Left colon (tissue), 2 donors: ENCODE data around the gene IP6K3. TPM values are rescaled to one million over a fixed set of nuclear protein-coding genes. Genes with fewer than 3 reads are reported as not detected.

Experiments used
- ATAC-seq: fragments of 200-7000 bp; cut with Tn5 transposase; one replicate; pipeline ENCODE4 v1.9.1; 2020; ENCODE audit warnings: mild to moderate bottlenecking, moderate library complexity
- DNase-seq, 2 donors: peaks; one replicate each; pipeline ENCODE4 v3.0.0-alpha.2; 2020
- intact Hi-C, 2 donors: fragments of 100-400 bp; cut with DNase I in 1 of 2; cut with micrococcal nuclease in 1 of 2; formaldehyde crosslinking; loops; one replicate each; pipeline versions ENCODE4 v1.11.2 to v1.14.0; 2022; cut with DNase I, micrococcal nuclease
- long read RNA-seq: library from polyadenylated mRNA; unstranded; transcript quantifications from one replicate; pipeline ENCODE4 v2.0.0, GENCODE V29; 2021
- total RNA-seq, 2 donors: library from RNA; stranded (reverse); fragmentation: NEBNext Ultra II Directional; extraction: Animal tissue kit (Norgen Biotek cat#: 25700); gene quantifications; one replicate each; pipeline ENCODE4 v1.2.1, GENCODE V29; 2021
- donor health status: DM: no; HTN: no; CAD: no.
- donor health status: DM: yes; HTN: yes; CAD: no.

Gene IP6K3, protein sequence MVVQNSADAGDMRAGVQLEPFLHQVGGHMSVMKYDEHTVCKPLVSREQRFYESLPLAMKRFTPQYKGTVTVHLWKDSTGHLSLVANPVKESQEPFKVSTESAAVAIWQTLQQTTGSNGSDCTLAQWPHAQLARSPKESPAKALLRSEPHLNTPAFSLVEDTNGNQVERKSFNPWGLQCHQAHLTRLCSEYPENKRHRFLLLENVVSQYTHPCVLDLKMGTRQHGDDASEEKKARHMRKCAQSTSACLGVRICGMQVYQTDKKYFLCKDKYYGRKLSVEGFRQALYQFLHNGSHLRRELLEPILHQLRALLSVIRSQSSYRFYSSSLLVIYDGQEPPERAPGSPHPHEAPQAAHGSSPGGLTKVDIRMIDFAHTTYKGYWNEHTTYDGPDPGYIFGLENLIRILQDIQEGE
- total RNA-seq, result 1 to 10 TPM in 1 of 2 donors, under 1 TPM in 1; 0.45 to 2.4 TPM
- long read RNA-seq, result 0 reads

DNA sequence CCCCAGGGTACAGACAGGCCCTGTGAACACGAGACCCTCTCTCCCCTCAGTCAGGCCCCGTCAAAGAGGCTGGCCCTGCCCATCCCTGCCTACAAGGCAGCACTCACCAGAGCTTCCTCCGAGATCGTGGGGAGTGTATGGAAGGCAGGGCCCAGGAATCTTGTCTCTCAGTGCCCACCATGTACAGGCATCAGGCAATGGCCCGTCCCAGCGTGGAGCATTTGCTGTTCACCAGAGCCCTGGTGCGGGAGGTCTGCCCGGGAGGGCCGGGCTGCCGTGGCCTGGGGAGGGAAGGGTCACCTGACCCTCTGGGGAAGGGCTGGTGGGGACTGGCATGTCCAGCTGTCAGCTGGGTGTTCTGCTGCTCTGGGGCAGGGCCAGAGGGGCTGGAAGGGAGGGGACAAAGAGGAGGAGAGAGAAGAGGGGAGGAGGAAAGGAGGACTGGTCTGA, at the start of gene IP6K3:
TSS of gene IP6K3 (minus strand) at position 255 of the 450 bp plus-strand sequence. CDS start 11,429 bp downstream, outside the sequence.
- intact Hi-C loops, result no loop called here
- no peak for ATAC-seq
- DNase-seq, result no peak

DNA sequence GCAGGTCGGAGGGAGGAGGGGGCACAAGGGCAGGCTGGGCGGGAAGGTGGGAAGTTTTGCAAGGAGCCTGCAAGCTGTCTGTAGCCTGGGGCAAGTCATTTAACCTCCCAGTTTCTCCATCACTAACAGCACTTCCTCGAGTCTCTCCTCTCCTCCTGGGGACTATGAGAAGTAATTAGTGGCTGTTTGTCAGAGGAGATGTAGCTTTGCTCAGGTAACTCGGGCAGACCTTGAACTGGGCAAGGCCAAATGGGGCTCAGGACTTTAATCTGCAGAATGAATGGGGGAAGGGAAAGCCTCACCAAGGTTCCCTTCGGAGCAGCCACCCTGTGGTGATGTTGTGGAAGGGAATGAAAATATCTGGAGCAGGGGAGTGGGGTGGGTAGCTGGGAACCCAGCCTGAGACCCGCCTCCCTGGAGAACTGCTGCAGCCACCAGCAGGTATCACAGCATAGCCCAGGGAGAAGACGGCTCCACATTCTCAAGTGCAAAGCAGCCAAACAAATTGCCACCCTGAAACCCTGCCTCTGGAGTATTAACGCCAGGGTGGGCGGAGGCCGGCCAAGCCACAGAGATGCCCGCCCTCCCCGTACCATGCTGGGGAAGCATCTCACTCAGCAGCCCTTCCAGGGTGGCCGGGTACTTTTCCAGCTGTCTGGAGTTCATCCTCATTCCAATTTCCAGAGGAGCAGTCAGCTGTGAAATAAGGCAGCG, 48.4 kb upstream of the IP6K3 start:
- DNase-seq (no peak), ATAC-seq (peak; percentile 55)
- intact Hi-C loops, result no loop called here

DNA sequence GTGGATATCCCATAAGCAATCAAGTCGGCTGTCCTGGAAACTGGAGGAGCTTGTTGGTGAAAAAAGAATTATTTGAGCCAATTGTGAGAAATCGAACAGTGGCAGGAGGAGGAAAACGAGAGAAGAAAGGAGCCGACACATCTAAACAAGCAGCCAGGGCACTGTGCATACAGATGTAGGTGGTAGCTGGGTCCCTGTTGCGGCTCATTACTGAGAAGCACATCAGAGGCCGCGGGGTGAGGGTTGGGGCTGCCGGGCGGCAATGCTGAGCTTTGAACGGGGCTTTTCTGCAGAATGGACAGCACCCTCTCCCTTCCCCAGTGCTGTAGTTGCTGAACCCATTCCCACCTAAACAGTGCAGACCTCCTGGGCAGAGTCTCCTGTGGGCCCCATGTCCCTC, 46.3 kb upstream of the IP6K3 start:
- intact Hi-C loops, result no loop called here
- ATAC-seq (no peak), DNase-seq (no peak)

DNA sequence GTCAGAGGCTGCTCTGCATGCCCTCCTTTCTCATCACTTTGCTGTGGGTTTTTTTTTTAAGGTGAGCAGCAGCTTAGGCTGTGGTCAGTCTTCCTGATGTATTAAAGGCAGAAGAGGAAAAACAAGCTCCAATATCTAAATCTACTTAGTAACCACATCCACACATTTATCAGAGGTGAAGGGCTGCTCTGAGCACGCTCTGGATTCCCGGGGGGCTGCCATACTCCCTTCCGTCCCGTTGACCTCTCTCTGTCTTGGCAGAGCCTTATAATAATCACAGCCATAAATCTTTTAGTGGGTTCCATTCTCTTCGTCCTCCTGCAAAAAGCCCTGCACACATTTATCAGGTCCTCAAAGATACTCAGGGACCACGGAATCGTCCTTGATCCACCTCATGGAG, 44.9 kb upstream of the IP6K3 start:
- ATAC-seq (no peak), DNase-seq (no peak)
- intact Hi-C loops, result no loop called here

DNA sequence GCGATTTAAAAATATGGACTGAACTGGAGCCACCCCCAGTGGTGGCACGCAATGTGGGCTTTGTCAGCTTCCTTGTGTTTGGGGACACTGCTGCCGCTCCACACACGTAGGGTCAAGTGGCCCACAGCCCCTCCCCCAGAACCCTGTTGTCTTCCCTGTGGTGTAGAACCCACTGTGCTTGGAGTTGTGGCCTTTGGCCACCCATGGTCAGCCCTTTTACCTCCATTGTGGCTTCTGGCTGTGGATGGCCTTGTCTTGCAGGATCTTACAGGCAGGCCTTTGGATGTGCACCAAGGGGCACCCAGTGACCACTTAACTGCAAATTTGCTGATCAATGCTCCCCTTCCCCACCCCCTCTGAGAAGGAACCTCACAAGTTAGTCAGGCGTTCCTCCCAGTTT, 44.2 kb upstream of the IP6K3 start:
- ATAC-seq, result no peak
- DNase-seq, result no peak
- intact Hi-C loops, result no loop called here

DNA sequence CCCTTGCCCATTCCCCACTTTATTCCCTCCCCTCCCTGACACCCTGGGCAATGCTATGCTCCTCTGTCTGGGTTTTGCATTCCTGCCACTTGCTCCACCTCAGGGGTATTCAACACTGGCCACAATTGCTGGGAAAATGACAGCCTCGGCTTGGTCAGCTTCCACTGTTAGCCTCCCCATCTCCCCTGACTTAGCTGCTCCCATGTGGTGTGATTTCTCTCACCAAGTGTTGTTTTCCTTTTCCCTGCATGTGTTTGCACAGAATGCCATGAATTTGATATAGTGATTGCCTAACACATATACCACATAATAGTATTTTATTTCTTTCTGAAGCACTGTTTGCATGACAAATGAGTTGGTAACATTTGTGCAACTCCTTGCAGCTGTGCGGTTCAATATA, 43.7 kb upstream of the IP6K3 start:
- no peak for ATAC-seq
- DNase-seq, result no peak
- intact Hi-C loops, result no loop called here

DNA sequence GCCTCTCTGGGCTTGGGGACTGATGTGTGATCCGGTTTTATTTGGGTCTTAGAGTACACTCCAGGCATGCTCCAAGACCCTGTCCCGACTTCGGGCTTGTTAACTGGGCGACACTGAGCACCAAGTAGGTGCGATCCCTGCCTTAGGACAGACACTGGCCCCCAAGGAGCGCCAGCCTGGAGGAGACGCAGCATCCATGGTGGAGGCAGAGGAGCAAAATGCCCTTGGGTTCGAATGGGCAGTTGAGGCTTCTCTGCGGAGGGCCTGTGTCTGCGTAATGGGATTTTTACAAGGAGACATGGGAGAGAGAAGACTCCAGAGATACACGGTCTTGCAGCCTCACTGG, 42.8 kb upstream of the IP6K3 start:
- DNase-seq (no peak), ATAC-seq (no peak)
- intact Hi-C loops, result no loop called here

DNA sequence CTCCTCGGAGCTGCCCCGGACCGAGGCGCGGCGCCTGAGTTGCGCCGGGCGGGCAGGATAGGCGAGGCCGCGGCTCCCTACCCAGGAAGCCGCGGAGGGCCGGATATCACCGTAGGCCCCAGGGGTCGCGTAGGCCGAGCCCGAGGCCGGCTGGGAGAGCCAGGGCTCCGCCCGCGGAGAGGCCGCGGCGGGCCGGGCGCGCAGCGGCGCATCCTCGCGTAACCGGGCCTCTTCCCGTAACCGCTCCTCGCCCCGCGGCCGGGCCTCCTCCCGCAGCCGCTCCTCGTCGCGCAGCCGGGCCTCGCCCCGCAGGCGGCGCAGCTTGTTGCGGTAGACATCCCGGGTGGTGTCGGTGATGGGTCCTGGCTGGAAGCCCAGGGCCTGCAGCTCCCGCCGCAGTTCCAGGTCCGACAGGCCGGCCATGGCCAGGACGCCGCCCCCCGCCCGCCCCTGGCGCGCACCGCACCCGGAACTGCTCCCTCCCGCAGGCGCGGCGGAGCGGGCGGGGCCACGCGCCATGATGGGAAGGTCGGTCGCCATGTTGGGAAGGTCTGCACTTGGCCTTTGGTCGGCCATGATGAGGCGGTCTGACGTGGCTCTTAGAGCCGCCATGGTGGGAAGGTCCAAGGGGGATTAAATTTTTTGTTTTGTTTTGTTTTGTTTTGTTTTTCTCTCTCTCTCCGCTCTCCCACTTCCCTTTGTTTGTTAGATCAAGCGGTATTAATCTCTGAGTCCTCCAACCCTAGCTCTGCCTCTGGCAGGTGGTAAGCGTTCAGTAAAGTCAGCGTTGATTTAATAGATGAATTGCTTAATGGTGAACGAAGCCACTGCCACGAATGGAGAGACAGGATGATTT, 42.2 kb upstream of the IP6K3 start, which contains the start of gene LEMD2:
TSS of gene LEMD2 (minus strand) at position 437 of the 856 bp plus-strand sequence. CDS start at position 423, 14 bp downstream.
- intact Hi-C loops, result no loop called here
- ATAC-seq, result peak; percentile 96
- peak; percentile 90 to 95 for DNase-seq

DNA sequence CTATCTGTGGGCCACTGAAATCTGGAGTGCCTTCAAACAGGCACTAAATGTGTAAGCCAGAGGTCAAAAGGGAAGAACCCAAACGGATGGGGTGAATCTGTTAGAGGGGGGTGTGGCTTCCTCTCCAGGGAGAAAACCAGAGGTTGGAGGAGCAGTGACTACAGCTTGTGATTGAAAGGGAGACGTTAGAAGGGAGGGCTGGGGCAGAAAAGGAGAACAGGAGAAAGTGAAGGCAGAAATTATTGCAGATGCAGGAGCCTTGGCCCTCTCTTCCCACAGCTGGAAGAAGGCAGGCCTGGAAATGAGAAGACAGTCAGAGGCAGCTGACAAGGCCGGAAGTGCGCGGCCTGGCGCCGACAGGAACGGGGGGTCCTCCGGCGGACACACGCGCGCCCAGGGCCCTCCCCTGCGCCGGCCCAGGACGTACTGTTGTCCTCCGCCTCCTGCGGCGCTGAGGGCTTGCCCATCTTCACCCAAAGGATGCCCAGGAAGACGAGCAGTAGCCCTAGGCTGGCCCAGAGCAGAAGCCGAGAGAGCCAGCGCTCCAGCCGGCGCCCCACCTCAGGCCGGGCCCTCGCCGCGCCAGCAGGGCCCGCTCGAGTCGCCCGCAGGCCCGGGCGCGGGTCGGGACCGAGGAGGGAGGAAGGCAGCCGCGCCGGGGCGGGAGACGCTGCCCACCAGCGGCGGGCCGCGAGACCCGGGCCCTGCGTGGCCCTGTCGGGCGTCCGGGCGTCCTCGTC, 41.4 kb upstream of the IP6K3 start:
- ATAC-seq, result peak; percentile 58
- intact Hi-C loops, result no loop called here

DNA sequence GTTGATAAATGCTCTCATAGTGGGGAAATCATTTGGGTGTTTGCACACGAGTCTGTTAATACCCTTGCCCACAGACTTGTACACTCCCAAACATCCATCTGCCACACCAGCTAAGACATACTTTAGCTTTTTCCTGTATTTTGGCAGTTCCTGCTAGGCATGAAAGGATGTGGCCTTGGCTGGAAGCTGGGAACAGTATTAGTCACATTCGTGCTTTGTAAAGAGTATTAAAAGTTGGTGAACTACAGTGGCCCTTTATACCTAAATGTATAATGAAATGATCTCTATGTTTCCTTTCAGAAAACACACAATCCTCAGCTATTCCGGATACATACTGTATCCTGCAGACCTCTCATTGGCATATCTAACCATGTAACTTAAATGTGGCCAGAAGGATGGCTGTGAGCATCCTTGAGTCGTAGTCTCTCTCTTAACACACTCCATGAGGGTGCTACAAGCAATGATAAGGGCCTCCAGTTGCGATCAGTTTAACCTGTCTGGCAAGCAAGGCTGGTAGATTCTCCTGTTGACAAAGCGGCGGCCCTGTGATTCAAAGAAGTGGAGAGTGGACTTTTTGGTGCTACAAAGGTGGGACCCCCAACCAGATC, 40.7 kb upstream of the IP6K3 start:
- no peak for ATAC-seq
- intact Hi-C loops, result no loop called here
- DNase-seq, result no peak

More for the DNA sequence above, 41.4 kb upstream of the IP6K3 start:
- peak; percentile 75 to 78 for DNase-seq

DNA sequence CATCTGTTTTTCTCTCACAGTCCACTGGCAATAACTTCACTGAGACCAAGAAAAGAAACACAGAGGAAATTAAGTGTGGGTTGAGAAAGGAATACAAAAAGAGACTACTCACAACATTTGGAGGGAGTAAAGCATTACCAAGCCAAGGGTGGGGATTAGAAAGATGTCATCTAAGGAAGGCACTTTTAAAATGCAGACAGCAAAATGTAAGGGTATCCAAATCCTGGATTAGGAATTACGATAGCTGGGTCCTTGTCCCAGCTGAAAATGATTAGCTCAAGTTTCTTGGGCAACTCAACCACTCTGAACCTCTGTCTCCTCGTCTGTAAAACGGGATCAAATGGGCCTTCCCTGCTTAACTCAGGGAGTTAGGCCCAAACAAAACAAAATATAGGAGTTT, 40.0 kb upstream of the IP6K3 start:
- no peak for DNase-seq
- no peak for ATAC-seq
- intact Hi-C loops, result no loop called here

DNA sequence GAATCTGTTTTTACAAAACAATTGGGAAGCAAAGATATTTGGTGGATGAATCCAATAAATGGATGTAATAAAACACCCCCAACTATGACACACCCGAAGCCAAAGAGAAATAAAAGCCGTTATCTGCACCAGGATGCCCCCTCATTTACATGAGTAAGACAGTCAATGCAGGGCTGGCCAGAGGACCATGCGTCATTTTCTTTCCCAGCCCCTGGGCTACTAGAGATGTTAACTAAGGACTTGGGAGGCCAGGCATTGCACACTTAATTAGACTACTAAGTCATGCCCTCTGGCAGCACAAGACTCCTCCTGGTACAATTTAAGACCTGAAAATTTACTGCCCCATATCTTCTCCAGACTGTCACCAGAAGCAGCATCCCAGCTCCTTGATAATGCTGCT, 39.1 kb upstream of the IP6K3 start:
- intact Hi-C loops, result no loop called here
- DNase-seq (no peak), ATAC-seq (no peak)

DNA sequence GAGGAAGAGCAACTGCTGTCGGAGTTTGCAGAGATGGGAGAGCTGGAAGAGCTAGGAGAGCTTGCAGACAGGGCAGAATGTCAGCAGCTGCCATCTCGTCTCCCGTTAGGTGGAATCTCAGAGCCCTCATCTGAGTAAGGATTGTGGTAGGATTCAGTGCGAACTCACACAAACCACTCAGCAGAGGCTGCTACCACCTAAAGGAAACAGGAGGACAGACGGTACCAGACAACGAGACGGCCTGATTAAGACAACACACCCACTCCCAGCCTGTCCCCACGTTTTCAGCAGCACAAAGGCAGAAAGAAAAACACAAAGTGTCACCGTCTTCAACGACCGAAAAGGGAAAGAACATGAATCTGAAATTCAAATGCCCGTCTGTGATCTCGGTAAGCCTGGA, 38.1 kb upstream of the IP6K3 start:
- intact Hi-C loops, result no loop called here
- DNase-seq (no peak), ATAC-seq (no peak)

DNA sequence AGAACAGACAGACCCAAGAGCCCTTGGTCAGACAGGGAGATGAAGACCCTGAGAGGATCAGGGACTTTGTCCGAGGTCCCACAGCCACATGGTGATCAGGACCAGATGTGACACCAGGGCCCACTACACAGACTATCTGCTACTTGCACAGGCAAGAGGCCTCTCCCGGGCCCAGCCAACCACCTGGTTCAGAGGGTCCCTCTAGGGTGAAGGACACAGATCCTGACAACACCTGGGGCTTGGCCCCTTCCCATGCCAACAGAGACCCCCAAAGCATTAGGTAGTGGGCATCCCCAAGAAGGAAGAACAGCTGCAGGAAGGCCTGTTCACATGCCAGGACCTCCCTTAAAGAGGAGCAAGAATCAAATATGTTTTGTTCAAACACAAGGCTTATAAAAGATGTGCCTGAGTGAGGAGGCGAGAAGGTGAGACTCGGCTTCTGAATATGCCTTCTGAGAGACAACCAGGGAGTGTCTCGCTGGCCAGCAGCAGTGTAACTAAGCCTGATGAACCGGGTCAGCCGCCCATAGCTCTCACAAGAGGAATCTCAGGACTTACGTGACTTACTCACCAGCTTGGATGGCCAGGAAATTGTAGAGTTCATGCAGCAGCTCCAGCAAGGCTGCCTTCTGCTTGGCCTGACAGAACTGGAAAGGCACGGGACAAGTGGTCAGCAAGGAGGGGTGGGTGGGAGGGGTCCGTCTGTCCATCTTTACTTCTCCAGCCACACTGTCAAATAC, 37.2 kb upstream of the IP6K3 start:
- intact Hi-C loops, result no loop called here
- ATAC-seq (no peak), DNase-seq (no peak)

DNA sequence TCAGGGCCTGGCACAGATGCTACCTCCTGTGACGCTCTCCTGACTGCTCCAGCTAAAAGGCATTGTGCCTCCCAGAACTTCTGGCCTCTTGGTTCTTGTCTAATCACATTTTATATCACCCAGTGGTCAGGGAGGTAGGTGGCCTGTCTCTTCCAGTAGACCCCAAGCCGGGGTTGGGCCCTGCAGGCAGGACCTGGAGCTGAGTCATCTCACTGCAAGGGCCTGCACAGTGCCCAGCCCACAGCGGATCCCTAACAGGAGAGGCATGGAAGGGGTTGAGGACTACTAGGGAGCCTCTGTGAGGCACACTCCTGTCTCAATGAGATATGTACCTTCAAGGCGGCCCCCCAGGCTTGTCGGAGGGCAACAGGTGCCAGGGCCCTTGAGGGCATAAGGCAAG, 35.9 kb upstream of the IP6K3 start:
- no peak for ATAC-seq
- intact Hi-C loops, result no loop called here
- no peak for DNase-seq

DNA sequence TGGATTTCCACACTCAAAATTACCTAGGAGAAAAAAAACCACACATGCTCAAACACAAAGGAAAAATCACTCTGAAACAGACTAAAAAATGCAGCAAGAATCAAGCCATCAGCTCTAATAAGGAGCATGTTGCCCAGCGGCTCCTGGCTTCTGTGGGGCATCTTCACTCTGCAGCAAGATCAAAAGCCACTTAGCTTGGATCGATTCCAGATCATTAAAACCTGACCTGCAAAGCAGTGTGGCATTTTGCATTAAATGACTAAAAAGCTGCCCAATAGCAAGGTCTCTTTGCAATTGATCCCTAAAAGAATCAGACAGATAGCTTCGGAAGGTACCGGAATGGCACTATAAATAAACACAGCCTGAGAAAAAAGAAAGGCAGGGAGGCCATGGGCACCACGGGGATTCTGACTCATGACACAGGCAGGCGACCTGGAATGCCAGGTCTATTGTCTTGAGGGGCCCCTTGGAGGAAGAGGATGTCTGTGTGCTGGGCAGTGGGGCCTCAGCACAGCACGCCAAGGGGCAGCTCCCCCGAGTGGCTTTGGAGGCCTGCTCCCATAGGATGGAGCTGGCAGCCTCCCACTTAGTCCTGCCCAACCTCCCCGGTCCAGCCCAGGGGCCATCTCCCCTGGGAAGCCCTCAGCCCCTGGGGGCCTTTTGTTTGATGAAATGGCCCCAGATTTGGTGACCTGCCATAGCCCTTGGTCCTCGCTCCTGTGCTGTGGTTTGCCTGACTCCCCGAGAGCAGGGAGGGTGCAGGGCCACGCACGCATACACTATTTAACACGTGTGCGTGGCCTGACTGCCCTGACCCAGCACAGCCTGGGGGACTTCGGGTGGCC, 34.6 kb upstream of the IP6K3 start:
- intact Hi-C loops, result no loop called here
- peak; percentile 27 for ATAC-seq
- DNase-seq, result no peak

DNA sequence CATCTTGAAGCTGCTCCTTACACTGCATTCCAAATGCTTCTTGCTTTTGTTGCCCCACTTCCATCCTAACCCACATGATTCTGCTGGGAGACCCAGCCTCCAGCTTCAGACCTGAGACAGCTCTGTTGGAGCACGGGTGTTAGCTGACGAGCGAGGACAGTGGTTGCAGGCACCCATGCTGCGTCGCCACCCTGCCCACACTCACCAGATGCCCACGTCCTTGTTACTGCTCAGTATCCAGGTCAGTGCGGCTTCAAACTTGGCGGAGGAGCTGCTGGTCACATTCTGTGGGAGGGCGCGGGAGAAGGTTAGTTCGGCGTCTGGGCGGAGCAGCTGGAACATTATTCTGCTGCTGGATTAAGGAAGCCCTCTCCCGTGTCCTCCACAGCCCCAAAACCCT, 33.2 kb upstream of the IP6K3 start:
- ATAC-seq (no peak), DNase-seq (no peak)
- intact Hi-C loops, result loop anchor here in 1 of 2 donors (10.0 kb wide), 1 partner anchor 375 kb away; no protein-coding TSS in a partner anchor
